Anterior cingulate cortex (tissue), 58 donors: ENCODE data around the gene OR10P1.
A peak's percentile ranks its signal among the peaks of the same experiment; 100 is the strongest.
"Not testable (repeated sequence)": the region's sequence is repeated elsewhere in the genome, so short reads cannot be mapped to it uniquely, and the experiment has no call there.

Experiments
- DNase-seq, 58 donors: peaks; one replicate each; lab custom pipeline; 2025; lab: John Stamatoyannopoulos, UW

OR10P1 gene

GRCh38 chr12:55650620-55651298 lies 14.1 kb downstream of the OR10P1 start:
- not testable (repeated sequence) for DNase-seq

- DNase-seq = no peak
Observed at GRCh38 chr12:55651299-55651683, 14.6 kb downstream of the OR10P1 start.

- DNase-seq = no peak
Observed at GRCh38 chr12:55652352-55652751, 15.7 kb downstream of the OR10P1 start.

GRCh38 chr12:55653031-55653430 lies 16.3 kb downstream of the OR10P1 start:
- no peak for DNase-seq

GRCh38 chr12:55654511-55655214 lies 18.0 kb downstream of the OR10P1 start:
- DNase-seq = no peak

GRCh38 chr12:55657212-55657611 lies 20.5 kb downstream of the OR10P1 start:
- DNase-seq = no peak

GRCh38 chr12:55658212-55658611 lies 21.5 kb downstream of the OR10P1 start:
- DNase-seq = no peak

- DNase-seq = no peak
Observed at GRCh38 chr12:55658635-55659391, 22.1 kb downstream of the OR10P1 start.

GRCh38 chr12:55659486-55660385 lies 23.0 kb downstream of the OR10P1 start:
- peak in 4 of 58 donors; percentile 2 to 5 (median 3) for DNase-seq

- no peak for DNase-seq
Observed at GRCh38 chr12:55663391-55663790, 26.7 kb downstream of the OR10P1 start.

- DNase-seq = no peak
Observed at GRCh38 chr12:55664826-55665225, 28.1 kb downstream of the OR10P1 start.

GRCh38 chr12:55666508-55666907 lies 29.8 kb downstream of the OR10P1 start:
- no peak for DNase-seq

GRCh38 chr12:55670276-55670675 lies 33.6 kb downstream of the OR10P1 start:
- no peak for DNase-seq

- DNase-seq = no peak
Observed at GRCh38 chr12:55671746-55672145, 35.1 kb downstream of the OR10P1 start.

- no peak for DNase-seq
Observed at GRCh38 chr12:55673638-55674037, 36.9 kb downstream of the OR10P1 start.

GRCh38 chr12:55675666-55676065 lies 39.0 kb downstream of the OR10P1 start:
- DNase-seq = no peak

- no peak for DNase-seq
Observed at GRCh38 chr12:55676707-55677106, 40.0 kb downstream of the OR10P1 start.

GRCh38 chr12:55679691-55680090 lies 43.0 kb downstream of the OR10P1 start:
- DNase-seq = no peak

GRCh38 chr12:55681142-55682077 lies 44.7 kb downstream of the OR10P1 start:
- DNase-seq = peak in 23 of 58 donors; percentile 5 to 58 (median 16)
